Measurements from ENCODE around the gene RASL11A. TPM values are rescaled to one million over a fixed set of nuclear protein-coding genes. Genes with fewer than 3 reads are reported as not detected.
A peak's percentile ranks its signal among the peaks of the same experiment; 100 is the strongest.

Gene RASL11A
- total and polyA plus RNA-seq, 2 donors, result 1.7 to 9.9 TPM

- H3K27me3 ChIP-seq (ENCODE audit: control insufficient read depth in 2 of 2, insufficient read depth in 1 of 2, low read length in 1 of 2), result no peaks in the 10 kb centered on the region
- H3K36me3 ChIP-seq (ENCODE audit: control insufficient read depth in 2 of 2, insufficient read depth in 2 of 2, low read length in 1 of 2), result peaks cover 4 to 15% of the 10 kb centered on the region in 2 donors
- no peaks in the 10 kb centered on the region for H3K9me3 ChIP-seq (ENCODE audit: control insufficient read depth in 2 of 2, insufficient read depth in 1 of 2, low read length in 1 of 2)
- no peak overlapping the region for H3K27ac ChIP-seq (ENCODE audit: low read depth in 1 of 2, low read length in 1 of 2)
- 92% methylated on average over 5 of the region's 5 CpGs for WGBS
- H3K4me1 ChIP-seq (ENCODE audit: control insufficient read depth in 2 of 2, insufficient read depth in 2 of 2, low read length in 2 of 2), result no peaks in the 10 kb centered on the region
- H3K4me3 ChIP-seq (ENCODE audit: low read length in 2 of 2), result no peak overlapping the region
- DNase-seq (ENCODE audit: low read depth in 6 of 9, low spot score in 9 of 9), result no peak
Measured at GRCh38 chr13:27264181-27264580, 6.4 kb upstream of the RASL11A start.

- no peak overlapping the region for H3K27ac ChIP-seq (ENCODE audit: low read depth in 1 of 2, low read length in 1 of 2)
- peaks cover 0 to 2% of the 10 kb centered on the region in 2 donors for H3K27me3 ChIP-seq (ENCODE audit: control insufficient read depth in 2 of 2, insufficient read depth in 1 of 2, low read length in 1 of 2)
- peaks cover 4 to 10% of the 10 kb centered on the region in 2 donors for H3K36me3 ChIP-seq (ENCODE audit: control insufficient read depth in 2 of 2, insufficient read depth in 2 of 2, low read length in 1 of 2)
- WGBS, result 98% methylated on average over 1 of the region's 1 CpG
- no peak for DNase-seq (ENCODE audit: low read depth in 6 of 9, low spot score in 9 of 9)
- no peak overlapping the region for H3K4me3 ChIP-seq (ENCODE audit: low read length in 2 of 2)
- no peaks in the 10 kb centered on the region for H3K4me1 ChIP-seq (ENCODE audit: control insufficient read depth in 2 of 2, insufficient read depth in 2 of 2, low read length in 2 of 2)
- no peaks in the 10 kb centered on the region for H3K9me3 ChIP-seq (ENCODE audit: control insufficient read depth in 2 of 2, insufficient read depth in 1 of 2, low read length in 1 of 2)
Measured at GRCh38 chr13:27264648-27265047, 6.0 kb upstream of the RASL11A start.

GRCh38 chr13:27266917-27267316 is 3.7 kb upstream of the RASL11A start:
- Histone ChIP-seq H3K9me3 (ENCODE audit: control insufficient read depth in 2 of 2, insufficient read depth in 1 of 2, low read length in 1 of 2) (peaks cover 0 to 4% of the 10 kb centered on the region in 2 donors), H3K4me3 (ENCODE audit: low read length in 2 of 2) (no peak overlapping the region), H3K4me1 (ENCODE audit: control insufficient read depth in 2 of 2, insufficient read depth in 2 of 2, low read length in 2 of 2) (peaks cover 3 to 11% of the 10 kb centered on the region in 2 donors), H3K27ac (ENCODE audit: low read depth in 1 of 2, low read length in 1 of 2) (no peak overlapping the region), H3K36me3 (ENCODE audit: control insufficient read depth in 2 of 2, insufficient read depth in 2 of 2, low read length in 1 of 2) (peaks cover 0 to 4% of the 10 kb centered on the region in 2 donors), H3K27me3 (ENCODE audit: control insufficient read depth in 2 of 2, insufficient read depth in 1 of 2, low read length in 1 of 2) (peaks cover 8 to 24% of the 10 kb centered on the region in 2 donors)
- DNase-seq (ENCODE audit: low read depth in 6 of 9, low spot score in 9 of 9), result no peak
- 95% methylated on average over 2 of the region's 2 CpGs for WGBS

GRCh38 chr13:27267596-27267995 is 3.0 kb upstream of the RASL11A start:
- Histone ChIP-seq H3K4me1 (ENCODE audit: control insufficient read depth in 2 of 2, insufficient read depth in 2 of 2, low read length in 2 of 2) (peaks cover 3 to 11% of the 10 kb centered on the region in 2 donors), H3K9me3 (ENCODE audit: control insufficient read depth in 2 of 2, insufficient read depth in 1 of 2, low read length in 1 of 2) (peaks cover 0 to 4% of the 10 kb centered on the region in 2 donors), H3K36me3 (ENCODE audit: control insufficient read depth in 2 of 2, insufficient read depth in 2 of 2, low read length in 1 of 2) (no peaks in the 10 kb centered on the region), H3K4me3 (ENCODE audit: low read length in 2 of 2) (no peak overlapping the region), H3K27ac (ENCODE audit: low read depth in 1 of 2, low read length in 1 of 2) (no peak overlapping the region), H3K27me3 (ENCODE audit: control insufficient read depth in 2 of 2, insufficient read depth in 1 of 2, low read length in 1 of 2) (peaks cover 10 to 31% of the 10 kb centered on the region in 2 donors)
- 47% methylated on average over 2 of the region's 2 CpGs for WGBS
- no peak for DNase-seq (ENCODE audit: low read depth in 6 of 9, low spot score in 9 of 9)

GRCh38 chr13:27269114-27269665 is 1.4 kb upstream of the RASL11A start:
- no peak overlapping the region for H3K27ac ChIP-seq (ENCODE audit: low read depth in 1 of 2, low read length in 1 of 2)
- H3K9me3 ChIP-seq (ENCODE audit: control insufficient read depth in 2 of 2, insufficient read depth in 1 of 2, low read length in 1 of 2), result peaks cover 0 to 4% of the 10 kb centered on the region in 2 donors
- 92% methylated on average over 2 of the region's 2 CpGs for WGBS

GRCh38 chr13:27271570-27272096 is 1.0 kb downstream of the RASL11A start:
- DNase-seq (ENCODE audit: low read depth in 6 of 9, low spot score in 9 of 9), result no peak

More at GRCh38 chr13:27269114-27269665, 1.4 kb upstream of the RASL11A start:
- DNase-seq (ENCODE audit: low read depth in 6 of 9, low spot score in 9 of 9), result no peak
- H3K36me3 ChIP-seq (ENCODE audit: control insufficient read depth in 2 of 2, insufficient read depth in 2 of 2, low read length in 1 of 2), result no peaks in the 10 kb centered on the region
- H3K4me1 ChIP-seq (ENCODE audit: control insufficient read depth in 2 of 2, insufficient read depth in 2 of 2, low read length in 2 of 2), result peaks cover 3 to 11% of the 10 kb centered on the region in 2 donors
- H3K27me3 ChIP-seq (ENCODE audit: control insufficient read depth in 2 of 2, insufficient read depth in 1 of 2, low read length in 1 of 2), result peaks cover 15 to 44% of the 10 kb centered on the region in 2 donors
- no peak overlapping the region for H3K4me3 ChIP-seq (ENCODE audit: low read length in 2 of 2)

GRCh38 chr13:27273658-27274425 is 3.2 kb downstream of the RASL11A start:
- no peak for DNase-seq (ENCODE audit: low read depth in 6 of 9, low spot score in 9 of 9)
- no peak overlapping the region for H3K4me3 ChIP-seq (ENCODE audit: low read length in 2 of 2)
- no peak overlapping the region for H3K27ac ChIP-seq (ENCODE audit: low read depth in 1 of 2, low read length in 1 of 2)

More at GRCh38 chr13:27271570-27272096, 1.0 kb downstream of the RASL11A start:
- no peaks in the 10 kb centered on the region for H3K36me3 ChIP-seq (ENCODE audit: control insufficient read depth in 2 of 2, insufficient read depth in 2 of 2, low read length in 1 of 2)
- 52% methylated on average over 15 of the region's 15 CpGs for WGBS
- H3K9me3 ChIP-seq (ENCODE audit: control insufficient read depth in 2 of 2, insufficient read depth in 1 of 2, low read length in 1 of 2), result peaks cover 0 to 4% of the 10 kb centered on the region in 2 donors
- H3K4me1 ChIP-seq (ENCODE audit: control insufficient read depth in 2 of 2, insufficient read depth in 2 of 2, low read length in 2 of 2), result peaks cover 3 to 11% of the 10 kb centered on the region in 2 donors
- peaks cover 15 to 61% of the 10 kb centered on the region in 2 donors for H3K27me3 ChIP-seq (ENCODE audit: control insufficient read depth in 2 of 2, insufficient read depth in 1 of 2, low read length in 1 of 2)
- H3K4me3 ChIP-seq (ENCODE audit: low read length in 2 of 2), result peak overlapping the region; percentile 52 to 64
- H3K27ac ChIP-seq (ENCODE audit: low read depth in 1 of 2, low read length in 1 of 2), result no peak overlapping the region

GRCh38 chr13:27274631-27275030 is 4.0 kb downstream of the RASL11A start:
- WGBS, result 65% methylated on average over 1 of the region's 1 CpG
- peaks cover 15 to 59% of the 10 kb centered on the region in 2 donors for H3K27me3 ChIP-seq (ENCODE audit: control insufficient read depth in 2 of 2, insufficient read depth in 1 of 2, low read length in 1 of 2)
- no peak overlapping the region for H3K4me3 ChIP-seq (ENCODE audit: low read length in 2 of 2)
- no peaks in the 10 kb centered on the region for H3K36me3 ChIP-seq (ENCODE audit: control insufficient read depth in 2 of 2, insufficient read depth in 2 of 2, low read length in 1 of 2)
- no peak for DNase-seq (ENCODE audit: low read depth in 6 of 9, low spot score in 9 of 9)
- H3K4me1 ChIP-seq (ENCODE audit: control insufficient read depth in 2 of 2, insufficient read depth in 2 of 2, low read length in 2 of 2), result peaks cover 3 to 11% of the 10 kb centered on the region in 2 donors
- H3K9me3 ChIP-seq (ENCODE audit: control insufficient read depth in 2 of 2, insufficient read depth in 1 of 2, low read length in 1 of 2), result peaks cover 0 to 4% of the 10 kb centered on the region in 2 donors
- no peak overlapping the region for H3K27ac ChIP-seq (ENCODE audit: low read depth in 1 of 2, low read length in 1 of 2)

More at GRCh38 chr13:27273658-27274425, 3.2 kb downstream of the RASL11A start:
- Histone ChIP-seq H3K27me3 (ENCODE audit: control insufficient read depth in 2 of 2, insufficient read depth in 1 of 2, low read length in 1 of 2) (peaks cover 15 to 61% of the 10 kb centered on the region in 2 donors), H3K9me3 (ENCODE audit: control insufficient read depth in 2 of 2, insufficient read depth in 1 of 2, low read length in 1 of 2) (peaks cover 0 to 4% of the 10 kb centered on the region in 2 donors), H3K36me3 (ENCODE audit: control insufficient read depth in 2 of 2, insufficient read depth in 2 of 2, low read length in 1 of 2) (no peaks in the 10 kb centered on the region), H3K4me1 (ENCODE audit: control insufficient read depth in 2 of 2, insufficient read depth in 2 of 2, low read length in 2 of 2) (peaks cover 3 to 11% of the 10 kb centered on the region in 2 donors)
- 91% methylated on average over 4 of the region's 4 CpGs for WGBS

- H3K27ac ChIP-seq (ENCODE audit: low read depth in 1 of 2, low read length in 1 of 2), result no peak overlapping the region
- no peak for DNase-seq (ENCODE audit: low read depth in 6 of 9, low spot score in 9 of 9)
Measured at GRCh38 chr13:27276188-27276587, 5.6 kb downstream of the RASL11A start.

More at GRCh38 chr13:27276188-27276587, 5.6 kb downstream of the RASL11A start:
- peaks cover 13 to 44% of the 10 kb centered on the region in 2 donors for H3K27me3 ChIP-seq (ENCODE audit: control insufficient read depth in 2 of 2, insufficient read depth in 1 of 2, low read length in 1 of 2)
- 93% methylated on average over 7 of the region's 7 CpGs for WGBS
- peaks cover 2 to 6% of the 10 kb centered on the region in 2 donors for H3K4me1 ChIP-seq (ENCODE audit: control insufficient read depth in 2 of 2, insufficient read depth in 2 of 2, low read length in 2 of 2)
- no peak overlapping the region for H3K4me3 ChIP-seq (ENCODE audit: low read length in 2 of 2)
- H3K36me3 ChIP-seq (ENCODE audit: control insufficient read depth in 2 of 2, insufficient read depth in 2 of 2, low read length in 1 of 2), result no peaks in the 10 kb centered on the region
- H3K9me3 ChIP-seq (ENCODE audit: control insufficient read depth in 2 of 2, insufficient read depth in 1 of 2, low read length in 1 of 2), result peaks cover 0 to under 1% of the 10 kb centered on the region in 2 donors
